Endothelial cell of hepatic sinusoid (primary cell): ENCODE measurements around the gene MAGI3.

Experiments used
- in situ Hi-C: cut with HindIII; loops from 2 replicates; pipeline ENCODE4 v1.10.0; 2017; ENCODE audit warnings: low sequenced_read_pairs

The MAGI3 gene

GRCh38 chr1:113641396-113641795, 251.1 kb downstream of the MAGI3 start:
- in situ Hi-C loops = no loop called here

- in situ Hi-C loops = no loop called here
These were observed 256.8 kb downstream of the MAGI3 start for GRCh38 chr1:113647164-113647563.

GRCh38 chr1:113648478-113648877, 258.2 kb downstream of the MAGI3 start:
- in situ Hi-C loops = no loop called here

GRCh38 chr1:113652771-113653170, 262.5 kb downstream of the MAGI3 start:
- in situ Hi-C loops = no loop called here

- in situ Hi-C loops = no loop called here
These were observed 263.4 kb downstream of the MAGI3 start for GRCh38 chr1:113653741-113654140.

- in situ Hi-C loops = no loop called here
These were observed 264.6 kb downstream of the MAGI3 start for GRCh38 chr1:113654883-113655282.

- in situ Hi-C loops = no loop called here
These were observed 266.8 kb downstream of the MAGI3 start for GRCh38 chr1:113657126-113657525.

GRCh38 chr1:113657556-113658063, 267.3 kb downstream of the MAGI3 start:
- in situ Hi-C loops = no loop called here

- in situ Hi-C loops = no loop called here
These were observed 268.7 kb downstream of the MAGI3 start for GRCh38 chr1:113659035-113659434.

GRCh38 chr1:113659556-113659955, 269.2 kb downstream of the MAGI3 start:
- in situ Hi-C loops = no loop called here

- in situ Hi-C loops = no loop called here
These were observed 269.8 kb downstream of the MAGI3 start for GRCh38 chr1:113660088-113660487.

GRCh38 chr1:113662101-113662500, 271.8 kb downstream of the MAGI3 start:
- in situ Hi-C loops = no loop called here

GRCh38 chr1:113663165-113663951, 273.0 kb downstream of the MAGI3 start:
- in situ Hi-C loops = no loop called here

GRCh38 chr1:113665071-113665470, 274.8 kb downstream of the MAGI3 start:
- in situ Hi-C loops = no loop called here

- in situ Hi-C loops = no loop called here
These were observed 275.8 kb downstream of the MAGI3 start for GRCh38 chr1:113666126-113666525.

GRCh38 chr1:113669988-113670387, 279.7 kb downstream of the MAGI3 start:
- in situ Hi-C loops = no loop called here

GRCh38 chr1:113670650-113671049, 280.3 kb downstream of the MAGI3 start:
- in situ Hi-C loops = no loop called here

- in situ Hi-C loops = no loop called here
These were observed 282.2 kb downstream of the MAGI3 start for GRCh38 chr1:113672491-113672890.

- in situ Hi-C loops = no loop called here
These were observed 284.3 kb downstream of the MAGI3 start for GRCh38 chr1:113674591-113674990.

GRCh38 chr1:113675302-113675701, 285.0 kb downstream of the MAGI3 start:
- in situ Hi-C loops = loop anchor here (25.0 kb wide), 1 partner anchor 888 kb away; no protein-coding TSS in a partner anchor

- in situ Hi-C loops = loop anchor here (25.0 kb wide), 1 partner anchor 889 kb away; no protein-coding TSS in a partner anchor
These were observed 286.2 kb downstream of the MAGI3 start for GRCh38 chr1:113676524-113676923.
